ENCODE results near the gene SH2D6. TPM values are rescaled to one million over a fixed set of nuclear protein-coding genes. Genes with fewer than 3 reads are reported as not detected.
A peak's percentile ranks its signal among the peaks of the same experiment; 100 is the strongest.

Gene SH2D6
- total and polyA plus RNA-seq, 2 of the 8 experiments (the other 6 are each of a cell fraction or from before 2014, with no cell fraction given) = 0.42 TPM; not detected in 1

DNA sequence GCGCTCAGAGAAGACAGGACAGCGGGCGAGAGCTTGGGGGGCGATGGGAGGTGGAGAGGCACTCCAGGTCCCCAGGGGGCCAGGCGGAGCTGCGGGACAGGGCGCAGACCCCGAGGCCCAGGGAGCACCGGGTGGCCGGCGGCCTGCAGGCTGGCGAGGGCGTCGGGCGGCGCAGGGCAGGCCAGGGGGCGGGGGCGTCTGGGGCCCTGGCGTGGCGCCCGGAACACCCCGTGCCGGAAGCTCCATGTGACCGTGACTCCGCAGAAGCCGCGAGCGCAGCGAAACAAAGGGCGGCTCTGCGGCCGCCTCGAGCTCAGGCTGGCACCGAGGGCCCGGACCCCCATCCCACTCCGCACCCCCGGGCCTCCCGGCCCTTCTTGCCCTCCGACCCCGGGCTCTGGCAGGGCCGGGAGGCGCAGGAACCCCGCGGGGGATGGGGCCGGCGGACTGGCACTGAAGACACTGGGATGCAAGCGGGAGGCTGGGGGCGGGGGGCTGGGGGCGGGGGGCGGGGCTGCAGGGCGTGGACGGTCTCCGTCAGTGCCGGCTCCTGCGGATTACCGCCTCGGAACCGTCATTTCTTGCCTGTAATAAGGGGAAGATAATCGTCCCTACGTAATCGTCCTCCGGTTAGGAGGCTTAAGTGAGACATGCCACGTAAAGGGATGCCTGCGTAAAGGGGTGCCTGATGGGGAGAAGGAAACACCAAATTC lies 19.1 kb downstream of the SH2D6 start (continued):
- TF ChIP-seq TAF1 (IDR thresholded peaks at IDR 0.05; ENCODE audit: low read depth, low read length) (peak; percentile 69; the same call in 1 of the 2 replicates), TCF12 (IDR thresholded peaks at IDR 0.05; ENCODE audit: low read depth, low read length) (no peak), CHD2 (IDR thresholded peaks at IDR 0.05; ENCODE audit: low read length) (no peak), SIN3A (conservative IDR thresholded peaks at IDR 0.05 in 1 of 2, IDR thresholded peaks at IDR 0.05 in 1 of 2; ENCODE audit: low read depth in 1 of 2, low read length in 2 of 2) (peak in 1 of 2 experiments; percentile 35; a peak in 1 of 4 replicates), SP1 (IDR thresholded peaks at IDR 0.05; ENCODE audit: low read depth, low read length) (no peak), SP4 (IDR thresholded peaks at IDR 0.05; ENCODE audit: low read length) (no peak), JUN (IDR thresholded peaks at IDR 0.05; ENCODE audit: low read depth, low read length) (no peak), HDAC2 (IDR thresholded peaks at IDR 0.05; ENCODE audit: borderline replicate concordance in 1 of 2, low read depth in 2 of 2, low read length in 2 of 2) (no peak), SAP30 (IDR thresholded peaks at IDR 0.05; ENCODE audit: insufficient read depth, insufficient replicate concordance, low read length) (no peak)
- TF ChIP-seq, protein P1, sequence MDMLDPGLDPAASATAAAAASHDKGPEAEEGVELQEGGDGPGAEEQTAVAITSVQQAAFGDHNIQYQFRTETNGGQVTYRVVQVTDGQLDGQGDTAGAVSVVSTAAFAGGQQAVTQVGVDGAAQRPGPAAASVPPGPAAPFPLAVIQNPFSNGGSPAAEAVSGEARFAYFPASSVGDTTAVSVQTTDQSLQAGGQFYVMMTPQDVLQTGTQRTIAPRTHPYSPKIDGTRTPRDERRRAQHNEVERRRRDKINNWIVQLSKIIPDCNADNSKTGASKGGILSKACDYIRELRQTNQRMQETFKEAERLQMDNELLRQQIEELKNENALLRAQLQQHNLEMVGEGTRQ (IDR thresholded peaks at IDR 0.05; ENCODE audit: low read length) = peak; percentile 59; the same call in 1 of the 2 replicates

Measured in H1 (cell line).